GM12874 (cell line): ENCODE data around the gene DUOXA2.
A peak's percentile ranks its signal among the peaks of the same experiment; 100 is the strongest.

ENCODE experiments used
- CTCF ChIP-seq: IDR thresholded peaks from 2 replicates; pipeline ENCODE4 v1.5.1; 2011; ENCODE audit warnings: low read depth, mild to moderate bottlenecking, control low read depth, low read length, moderate library complexity; ENCODE audit not compliant: insufficient read depth

The DUOXA2 gene

GRCh38 chr15:45121020-45121419 lies 6.9 kb downstream of the DUOXA2 start:
- TF ChIP-seq CTCF = no peak

- no peak for TF ChIP-seq CTCF
Observed at GRCh38 chr15:45121706-45122417, 7.7 kb downstream of the DUOXA2 start.

- no peak for TF ChIP-seq CTCF
Observed at GRCh38 chr15:45122719-45123118, 8.6 kb downstream of the DUOXA2 start.

GRCh38 chr15:45123397-45123796 lies 9.3 kb downstream of the DUOXA2 start:
- TF ChIP-seq CTCF = no peak

GRCh38 chr15:45126535-45127158 lies 12.5 kb downstream of the DUOXA2 start:
- TF ChIP-seq CTCF = peak; percentile 53; the same call in 1 of the 2 replicates

GRCh38 chr15:45128971-45129639 lies 15.0 kb downstream of the DUOXA2 start:
- TF ChIP-seq CTCF = no peak

- no peak for TF ChIP-seq CTCF
Observed at GRCh38 chr15:45129651-45130129, 15.6 kb downstream of the DUOXA2 start, which contains the start of the genes DUOX1 and DUOXA1. TSS of gene DUOX1 (plus strand) at chr15:45129994. CDS start at chr15:45131967, 1,973 bp downstream. TSS of gene DUOXA1 (minus strand) at chr15:45129879. CDS start at chr15:45123014, 6,865 bp downstream.
